Ecto neural progenitor cell (in vitro differentiated cells): ENCODE results near the gene GSK3B.
"Not testable (repeated sequence)": the region's sequence is repeated elsewhere in the genome, so short reads cannot be mapped to it uniquely, and the experiment has no call there.

Experiments
- DNase-seq: peaks from one replicate; pipeline ENCODE4 v3.0.0-alpha.2; 2018; ENCODE audit warnings: low spot score

GSK3B gene

GRCh38 chr3:120005741-120006140 is 88.5 kb downstream of the GSK3B start:
- DNase-seq, result not testable (repeated sequence)

GRCh38 chr3:120004008-120004498 is 90.2 kb downstream of the GSK3B start:
- DNase-seq, result peak; percentile 73

GRCh38 chr3:119998166-119998565 is 96.1 kb downstream of the GSK3B start:
- DNase-seq, result no peak

GRCh38 chr3:119990888-119991287 is 103.4 kb downstream of the GSK3B start:
- DNase-seq, result no peak

GRCh38 chr3:119989981-119990655 is 104.1 kb downstream of the GSK3B start:
- DNase-seq, result no peak

- not testable (repeated sequence) for DNase-seq
Measured at GRCh38 chr3:119986812-119987211, 107.4 kb downstream of the GSK3B start.

GRCh38 chr3:119981386-119981785 is 112.9 kb downstream of the GSK3B start:
- DNase-seq, result no peak

- DNase-seq, result no peak
Measured at GRCh38 chr3:119978554-119979208, 115.6 kb downstream of the GSK3B start.

GRCh38 chr3:119977353-119977752 is 116.9 kb downstream of the GSK3B start:
- no peak for DNase-seq

GRCh38 chr3:119976214-119976613 is 118.0 kb downstream of the GSK3B start:
- DNase-seq, result no peak

GRCh38 chr3:119974656-119975055 is 119.6 kb downstream of the GSK3B start:
- DNase-seq, result no peak

- no peak for DNase-seq
Measured at GRCh38 chr3:119973018-119973646, 121.1 kb downstream of the GSK3B start.

- no peak for DNase-seq
Measured at GRCh38 chr3:119969759-119970158, 124.5 kb downstream of the GSK3B start.

GRCh38 chr3:119967353-119968006 is 126.8 kb downstream of the GSK3B start:
- DNase-seq, result no peak

- no peak for DNase-seq
Measured at GRCh38 chr3:119965692-119966091, 128.6 kb downstream of the GSK3B start.

- DNase-seq, result no peak
Measured at GRCh38 chr3:119964294-119964693, 130.0 kb downstream of the GSK3B start.

- DNase-seq, result no peak
Measured at GRCh38 chr3:119955972-119956371, 138.3 kb downstream of the GSK3B start.

- no peak for DNase-seq
Measured at GRCh38 chr3:119950666-119951325, 143.5 kb downstream of the GSK3B start.

- DNase-seq, result no peak
Measured at GRCh38 chr3:119945291-119945690, 149.0 kb downstream of the GSK3B start.

- DNase-seq, result no peak
Measured at GRCh38 chr3:119944091-119944490, 150.2 kb downstream of the GSK3B start.

- DNase-seq, result no peak
Measured at GRCh38 chr3:119939077-119939476, 155.2 kb downstream of the GSK3B start.

GRCh38 chr3:119937229-119937628 is 157.0 kb downstream of the GSK3B start:
- no peak for DNase-seq
